Measurements from ENCODE around the gene MED22.
"Not testable (repeated sequence)": the region's sequence is repeated elsewhere in the genome, so short reads cannot be mapped to it uniquely, and the experiment has no call there.

Gene MED22

GRCh38 chr9:133382507-133383141 lies 34.7 kb upstream of the MED22 start:
- TF ChIP-seq ZFX (IDR thresholded peaks at IDR 0.05; ENCODE audit: borderline replicate concordance) (no peak), CTCF (IDR thresholded peaks at IDR 0.05) (no peak)
- no peak overlapping the region for H3K27ac ChIP-seq

- H3K27ac ChIP-seq: no peak overlapping the region
- TF ChIP-seq CTCF (IDR thresholded peaks at IDR 0.05) (no peak), ZFX (IDR thresholded peaks at IDR 0.05; ENCODE audit: borderline replicate concordance) (no peak)
Observed at GRCh38 chr9:133380734-133381133, 32.8 kb upstream of the MED22 start.

- TF ChIP-seq ZFX (IDR thresholded peaks at IDR 0.05; ENCODE audit: borderline replicate concordance) (no peak), CTCF (IDR thresholded peaks at IDR 0.05) (no peak)
- no peak overlapping the region for H3K27ac ChIP-seq
Observed at GRCh38 chr9:133379153-133380086, 31.5 kb upstream of the MED22 start.

- no peak overlapping the region for H3K27ac ChIP-seq
- TF ChIP-seq CTCF (IDR thresholded peaks at IDR 0.05) (no peak), ZFX (IDR thresholded peaks at IDR 0.05; ENCODE audit: borderline replicate concordance) (no peak)
Observed at GRCh38 chr9:133378408-133378962, 30.6 kb upstream of the MED22 start.

GRCh38 chr9:133377721-133378216 lies 29.8 kb upstream of the MED22 start:
- TF ChIP-seq CTCF (IDR thresholded peaks at IDR 0.05) (no peak), ZFX (IDR thresholded peaks at IDR 0.05; ENCODE audit: borderline replicate concordance) (no peak)

GRCh38 chr9:133377280-133377679 lies 29.3 kb upstream of the MED22 start:
- H3K27ac ChIP-seq: not testable (repeated sequence)

More at GRCh38 chr9:133377721-133378216, 29.8 kb upstream of the MED22 start:
- no peak overlapping the region for H3K27ac ChIP-seq

GRCh38 chr9:133375724-133376654 lies 28.1 kb upstream of the MED22 start, which contains the start of the genes STKLD1 and SURF4:
Gene STKLD1, plus strand, starts transcription at chr9:133376366. Its CDS starts 108 bp downstream, at chr9:133376474.
Gene SURF4, minus strand, starts transcription at chr9:133376060. Its CDS starts 91 bp downstream, at chr9:133375969.
- no peak for TF ChIP-seq ZFX (IDR thresholded peaks at IDR 0.05; ENCODE audit: borderline replicate concordance)
- TF ChIP-seq CTCF (IDR thresholded peaks at IDR 0.05): no peak
- H3K27ac ChIP-seq: peak within 1 kb of the TSS; percentile 80

All from 22Rv1 (cell line).